ENCODE data around the gene ZSCAN5C. TPM values are rescaled to one million over a fixed set of nuclear protein-coding genes. Genes with fewer than 3 reads are reported as not detected.

ZSCAN5C gene
- total RNA-seq (2021) (not detected in 2 replicates), Bru-seq, nascent RNA (percentile 12 among the genes with signal in this experiment), BruChase-seq, experiment 1, labeled RNA remaining after a 2-hour chase (not detected), BruChase-seq, experiment 2, labeled RNA remaining after a 6-hour chase (not detected)
- long read RNA-seq, result 0 reads

GRCh38 chr19:56201973-56202372 is at the start of gene ZSCAN5C:
ZSCAN5C (plus strand) TSS chr19:56202273; CDS start chr19:56205914, 3,641 bp downstream.
- ChIA-PET POLR2A (ENCODE audit: unreplicated experiment) (no interaction called here), CTCF (no interaction called here)
- no peaks in the 10 kb centered on the region for H3K4me1 ChIP-seq (replicated peaks; ENCODE audit: insufficient read depth)
- no peaks in the 10 kb centered on the region for H3K79me2 ChIP-seq (ENCODE audit: low read depth)
- DNase-seq, result no peak
- H2AFZ ChIP-seq, result no peak within 1 kb of the TSS
- no peak within 1 kb of the TSS for H3K27ac ChIP-seq
- H3K36me3 ChIP-seq (ENCODE audit: low read depth), result no peaks in the 10 kb centered on the region
- no TSS peak for BruUV-seq (replicated peaks)
- TF ChIP-seq EZH2 (IDR thresholded peaks at IDR 0.05; ENCODE audit: low read depth) (no peak), CTCF (conservative IDR thresholded peaks at IDR 0.05) (no peak)
- peaks cover 84% of the 10 kb centered on the region for H3K27me3 ChIP-seq (ENCODE audit: insufficient read depth, low read depth)
- H3F3A ChIP-seq (ENCODE audit: insufficient read depth, low read depth), result no peaks in the 10 kb centered on the region
- H4K20me1 ChIP-seq (ENCODE audit: insufficient read depth), result 0 out of 2 replicates have a peak, but pooled peaks cover 4% of the 10 kb centered on the region
- intact Hi-C loops (cut with micrococcal nuclease; ENCODE audit: unreplicated experiment), result no loop called here
- H3K4me3 ChIP-seq, result no peak within 1 kb of the TSS
- no peaks in the 10 kb centered on the region for H3K9me3 ChIP-seq (ENCODE audit: insufficient read depth, low read depth)
- no peak within 1 kb of the TSS for H3K4me2 ChIP-seq
- H3K9me2 ChIP-seq (ENCODE audit: insufficient read depth), result no peaks in the 10 kb centered on the region

GRCh38 chr19:56152644-56153043 is 49.4 kb upstream of the ZSCAN5C start:
- no peak for DNase-seq
- ChIA-PET CTCF (no interaction called here), POLR2A (ENCODE audit: unreplicated experiment) (interaction anchor here (0.6 kb wide), 1 partner anchor 565 kb away, joined by 4 read pairs; no protein-coding TSS in a partner anchor)
- Histone ChIP-seq H3K4me1 (replicated peaks; ENCODE audit: insufficient read depth) (no peaks in the 10 kb centered on the region), H3K9me3 (ENCODE audit: insufficient read depth, low read depth) (no peaks in the 10 kb centered on the region), H3K27me3 (ENCODE audit: insufficient read depth, low read depth) (no peaks in the 10 kb centered on the region), H2AFZ (no peak overlapping the region), H3F3A (ENCODE audit: insufficient read depth, low read depth) (no peaks in the 10 kb centered on the region), H3K27ac (no peak overlapping the region), H3K9me2 (ENCODE audit: insufficient read depth) (no peaks in the 10 kb centered on the region), H3K36me3 (ENCODE audit: low read depth) (peaks cover 16% of the 10 kb centered on the region; the same call in 1 of the 2 replicates), H4K20me1 (ENCODE audit: insufficient read depth) (peaks cover 29% of the 10 kb centered on the region), H3K4me2 (no peak overlapping the region), H3K79me2 (ENCODE audit: low read depth) (peaks cover 11% of the 10 kb centered on the region), H3K4me3 (no peak overlapping the region)
- TF ChIP-seq EZH2 (IDR thresholded peaks at IDR 0.05; ENCODE audit: low read depth), result no peak
- no peak for TF ChIP-seq CTCF (conservative IDR thresholded peaks at IDR 0.05)
- no TSS peak for BruUV-seq (replicated peaks)
- intact Hi-C loops (cut with micrococcal nuclease; ENCODE audit: unreplicated experiment), result no loop called here

GRCh38 chr19:56153507-56153906 is 48.6 kb upstream of the ZSCAN5C start:
- H3F3A ChIP-seq (ENCODE audit: insufficient read depth, low read depth), result no peaks in the 10 kb centered on the region
- TF ChIP-seq EZH2 (IDR thresholded peaks at IDR 0.05; ENCODE audit: low read depth), result no peak
- TF ChIP-seq CTCF (conservative IDR thresholded peaks at IDR 0.05), result no peak
- no peak for DNase-seq
- H3K4me2 ChIP-seq, result no peak overlapping the region
- H3K79me2 ChIP-seq (ENCODE audit: low read depth), result peaks cover 11% of the 10 kb centered on the region
- H3K9me2 ChIP-seq (ENCODE audit: insufficient read depth), result no peaks in the 10 kb centered on the region
- intact Hi-C loops (cut with micrococcal nuclease; ENCODE audit: unreplicated experiment), result no loop called here
- H3K27ac ChIP-seq, result no peak overlapping the region
- H3K36me3 ChIP-seq (ENCODE audit: low read depth), result 0 out of 2 replicates have a peak, but pooled peaks cover 16% of the 10 kb centered on the region
- ChIA-PET CTCF (interaction anchor here (0.5 kb wide), 1 partner anchor 13 kb away, joined by 3 read pairs; the partner anchor contains the start of gene ZNF444), POLR2A (ENCODE audit: unreplicated experiment) (interaction anchor here (0.6 kb wide), 1 partner anchor 566 kb away, joined by 4 read pairs; no protein-coding TSS in a partner anchor)
- no peak overlapping the region for H3K4me3 ChIP-seq
- H3K9me3 ChIP-seq (ENCODE audit: insufficient read depth, low read depth), result no peaks in the 10 kb centered on the region
- H2AFZ ChIP-seq, result no peak overlapping the region
- H3K4me1 ChIP-seq (replicated peaks; ENCODE audit: insufficient read depth), result no peaks in the 10 kb centered on the region
- peaks cover 29% of the 10 kb centered on the region for H4K20me1 ChIP-seq (ENCODE audit: insufficient read depth)
- no TSS peak for BruUV-seq (replicated peaks)
- H3K27me3 ChIP-seq (ENCODE audit: insufficient read depth, low read depth), result no peaks in the 10 kb centered on the region
